Fibroblast of the aortic adventitia (primary cell): ENCODE data around the gene PSTK. TPM values are rescaled to one million over a fixed set of nuclear protein-coding genes. Genes with fewer than 3 reads are reported as not detected.

Experiments used
- DNase-seq: peaks from one replicate; pipeline ENCODE4 v3.0.0-alpha.2; 2010; ENCODE audit warnings: low read depth
- H3K4me3 ChIP-seq: 2 replicates; pipeline ENCODE4 v1.5.1; 2011; ENCODE audit warnings: low read depth, mild to moderate bottlenecking, control low read depth, low read length, moderate library complexity
- total RNA-seq: library from RNA; depleted of rRNA; stranded (reverse); fragments of >200 nt; gene quantifications from 2 replicates; pipeline ENCODE4 v1.2.3, GENCODE V29; 2012; ENCODE audit warnings: low replicate concordance
- TF ChIP-seq, protein P1 (sequence below): IDR thresholded peaks from 2 replicates; pipeline ENCODE4 v1.5.1; 2011; ENCODE audit warnings: mild to moderate bottlenecking, low read length, control low read depth, inconsistent platforms; ENCODE audit not compliant: insufficient read depth

Gene PSTK
- total RNA-seq, 1 donor, result 4.7 TPM

DNA sequence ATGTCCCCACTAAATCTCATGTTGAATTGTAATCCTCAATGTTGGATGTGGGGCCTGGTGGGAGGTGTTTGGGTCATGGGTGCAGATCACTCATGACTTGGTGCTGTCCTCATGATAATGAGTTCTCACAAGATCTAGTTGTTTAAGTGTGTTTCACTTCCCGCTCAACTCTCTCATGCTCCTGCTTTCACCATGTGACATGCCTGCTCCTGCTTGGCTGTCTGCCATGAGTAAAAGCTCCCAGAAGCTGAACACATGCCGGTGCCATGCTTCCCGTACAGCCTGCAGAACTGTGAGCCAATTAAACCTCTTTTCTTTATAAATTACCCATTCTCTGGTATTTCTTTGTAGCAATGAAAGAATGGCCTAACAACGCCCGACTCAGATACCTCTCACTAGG, 6.2 kb upstream of the PSTK start:
- no peak for DNase-seq
- H3K4me3 ChIP-seq, result no peak overlapping the region
- TF ChIP-seq, protein P1, sequence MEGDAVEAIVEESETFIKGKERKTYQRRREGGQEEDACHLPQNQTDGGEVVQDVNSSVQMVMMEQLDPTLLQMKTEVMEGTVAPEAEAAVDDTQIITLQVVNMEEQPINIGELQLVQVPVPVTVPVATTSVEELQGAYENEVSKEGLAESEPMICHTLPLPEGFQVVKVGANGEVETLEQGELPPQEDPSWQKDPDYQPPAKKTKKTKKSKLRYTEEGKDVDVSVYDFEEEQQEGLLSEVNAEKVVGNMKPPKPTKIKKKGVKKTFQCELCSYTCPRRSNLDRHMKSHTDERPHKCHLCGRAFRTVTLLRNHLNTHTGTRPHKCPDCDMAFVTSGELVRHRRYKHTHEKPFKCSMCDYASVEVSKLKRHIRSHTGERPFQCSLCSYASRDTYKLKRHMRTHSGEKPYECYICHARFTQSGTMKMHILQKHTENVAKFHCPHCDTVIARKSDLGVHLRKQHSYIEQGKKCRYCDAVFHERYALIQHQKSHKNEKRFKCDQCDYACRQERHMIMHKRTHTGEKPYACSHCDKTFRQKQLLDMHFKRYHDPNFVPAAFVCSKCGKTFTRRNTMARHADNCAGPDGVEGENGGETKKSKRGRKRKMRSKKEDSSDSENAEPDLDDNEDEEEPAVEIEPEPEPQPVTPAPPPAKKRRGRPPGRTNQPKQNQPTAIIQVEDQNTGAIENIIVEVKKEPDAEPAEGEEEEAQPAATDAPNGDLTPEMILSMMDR, result no peak

GRCh38 chr10:122974543-122975064, 5.6 kb upstream of the PSTK start:
- TF ChIP-seq, protein P1, result no peak
- no peak for DNase-seq
- no peak overlapping the region for H3K4me3 ChIP-seq

DNA sequence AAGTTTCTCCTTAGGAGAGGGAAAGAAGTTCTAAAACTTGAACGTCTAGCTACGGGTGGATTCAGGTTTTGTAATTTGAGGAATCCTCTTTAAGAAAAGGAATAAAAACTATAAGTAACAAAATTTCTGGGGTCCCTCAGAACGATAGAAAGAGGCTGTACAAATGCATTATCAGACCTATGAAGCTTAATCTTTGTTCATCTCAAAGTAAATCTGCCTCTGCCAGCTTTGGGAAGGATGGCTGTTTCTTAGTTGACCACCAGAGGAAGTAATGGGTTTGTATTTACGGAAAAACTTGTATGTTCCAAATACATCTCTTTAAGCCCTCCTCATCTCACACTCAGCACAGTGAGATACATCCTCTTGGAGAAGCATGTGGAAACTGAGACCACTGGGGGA, 864 bp downstream of the PSTK start:
- TF ChIP-seq, protein P1, result peak; percentile 75
- peak overlapping the region; percentile 69 for H3K4me3 ChIP-seq
- peak; percentile 67 for DNase-seq

DNA sequence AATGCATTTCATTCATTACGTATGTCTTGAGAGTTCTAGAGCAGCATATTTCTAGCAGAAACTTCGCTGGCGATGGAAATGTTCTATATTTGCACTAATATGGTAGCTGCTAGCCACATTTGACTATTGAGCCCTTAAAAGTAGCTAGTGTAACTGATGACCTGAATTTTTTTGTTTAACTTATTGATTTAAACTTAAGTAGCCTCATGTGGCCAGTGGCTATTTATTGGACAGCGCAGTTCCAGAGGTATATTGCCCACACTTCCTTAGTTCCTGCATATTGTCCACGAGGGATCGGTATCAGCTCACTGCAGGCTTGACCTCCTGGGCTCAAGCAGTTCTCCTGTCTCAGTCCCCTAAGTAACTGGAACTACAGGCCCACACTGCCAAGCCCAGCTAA, 3.7 kb downstream of the PSTK start:
- DNase-seq, result no peak
- TF ChIP-seq, protein P1, result no peak
- H3K4me3 ChIP-seq, result no peak overlapping the region

GRCh38 chr10:122984708-122985107, 4.5 kb downstream of the PSTK start:
- no peak overlapping the region for H3K4me3 ChIP-seq
- TF ChIP-seq, protein P1, result no peak
- no peak for DNase-seq

GRCh38 chr10:122986335-122986734, 6.1 kb downstream of the PSTK start:
- no peak for DNase-seq
- TF ChIP-seq, protein P1, result no peak
- no peak overlapping the region for H3K4me3 ChIP-seq

GRCh38 chr10:122988501-122988900, 8.3 kb downstream of the PSTK start:
- no peak overlapping the region for H3K4me3 ChIP-seq
- DNase-seq, result no peak
- TF ChIP-seq, protein P1, result no peak
